DMS153 treated with DMSO at 0.1 percent for 48 hours (cell line): ENCODE data around the gene ELMO1.

Source experiments
- DNase-seq: peaks from one replicate; lab custom pipeline; 2025; ENCODE audit not compliant: unreplicated experiment; lab: John Stamatoyannopoulos, UW

ELMO1 gene

DNA sequence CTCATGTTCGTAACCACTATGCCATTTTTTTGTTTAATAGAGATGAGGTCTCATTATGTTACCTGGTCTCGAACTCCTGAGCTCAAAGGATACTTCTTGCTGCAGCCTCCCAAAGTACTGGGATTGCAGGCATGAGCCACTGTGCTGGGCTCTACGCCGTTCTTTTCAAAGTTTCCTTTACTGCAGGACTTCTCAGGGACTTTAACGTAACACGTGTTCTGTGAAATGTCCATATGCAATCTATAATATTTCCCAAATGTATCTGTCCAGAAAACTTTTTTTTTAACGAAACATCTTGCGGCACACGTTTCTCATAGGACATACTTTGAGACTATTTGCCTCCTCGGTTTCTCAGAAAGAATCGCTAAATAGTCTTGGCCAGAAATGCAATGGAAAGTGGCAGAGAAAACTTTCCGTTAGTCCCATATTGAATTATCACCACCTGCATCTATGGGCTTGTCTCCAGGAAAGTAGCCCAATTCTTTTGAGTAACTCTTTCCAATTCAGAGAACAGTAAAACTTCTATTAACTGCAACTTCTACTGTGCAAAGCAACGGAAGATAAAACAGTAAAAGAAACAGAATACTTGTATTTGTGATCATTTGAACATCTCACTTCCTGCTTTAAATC, 96.3 kb downstream of the ELMO1 start:
- DNase-seq = no peak

DNA sequence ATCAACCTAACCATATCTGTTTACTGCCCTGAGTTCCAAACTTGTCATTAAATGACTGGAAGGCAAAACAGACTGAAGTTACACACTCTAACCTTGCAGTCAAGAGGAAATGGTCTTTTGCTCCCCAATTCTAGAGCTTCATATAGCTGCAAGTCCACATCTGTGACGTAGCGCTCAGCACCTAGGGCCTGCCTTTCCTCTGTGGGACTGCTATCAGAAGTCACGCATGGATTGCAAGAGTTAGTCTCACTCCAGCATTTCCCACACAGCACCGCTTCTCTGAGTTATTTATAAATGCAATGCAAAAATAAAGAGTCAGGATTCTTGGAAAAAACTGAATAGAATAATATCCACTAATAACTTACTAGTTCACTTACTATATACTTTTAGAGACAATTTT, 96.9 kb downstream of the ELMO1 start:
- DNase-seq = no peak

DNA sequence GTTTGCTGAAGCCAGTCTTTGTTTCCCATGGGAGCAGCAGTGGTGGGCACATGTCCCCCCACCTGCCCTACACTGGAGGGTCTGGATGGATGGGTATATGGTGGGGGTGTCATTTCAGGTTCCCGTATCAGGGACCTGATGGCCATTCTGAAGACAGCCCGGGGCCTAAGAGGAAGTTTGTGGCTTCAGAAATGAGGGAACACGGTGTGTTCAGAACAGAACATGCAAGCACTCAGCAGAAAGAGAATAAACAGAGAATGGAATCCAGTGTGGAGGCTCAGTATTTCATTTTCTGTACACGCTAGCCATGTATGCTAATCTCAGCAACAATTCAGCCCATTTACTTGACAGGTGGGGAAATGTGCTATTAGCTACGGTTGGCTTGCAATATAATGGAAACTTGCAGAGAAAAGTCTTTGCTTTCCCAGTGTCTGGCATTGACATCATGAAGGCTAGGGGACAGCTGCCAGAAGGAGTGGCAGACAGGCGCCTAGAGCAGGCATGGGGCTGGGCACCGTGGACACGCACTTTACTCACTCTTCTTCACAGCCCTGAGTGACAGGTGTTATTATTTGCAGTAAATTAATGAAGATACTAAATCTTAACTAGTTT, 98.6 kb downstream of the ELMO1 start:
- no peak for DNase-seq

DNA sequence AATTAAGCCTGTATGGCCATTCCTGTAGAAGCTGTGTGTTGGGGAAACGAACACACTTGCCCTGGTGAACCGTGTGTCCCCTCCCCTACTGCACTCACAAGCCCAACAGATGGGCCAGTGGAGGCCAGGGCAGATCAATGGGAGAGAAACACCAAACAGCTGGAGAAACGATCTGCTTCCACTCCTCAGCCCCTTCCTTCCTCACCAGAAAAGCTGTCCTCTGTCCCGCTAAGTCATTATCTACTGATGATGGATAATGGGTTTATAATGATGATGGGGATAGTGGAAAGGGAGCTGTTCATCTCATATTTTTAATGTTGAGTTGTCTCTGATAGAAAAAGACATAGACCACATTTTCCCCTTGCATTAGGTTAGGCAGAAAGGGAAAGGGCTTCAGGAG, 99.7 kb downstream of the ELMO1 start:
- no peak for DNase-seq

DNA sequence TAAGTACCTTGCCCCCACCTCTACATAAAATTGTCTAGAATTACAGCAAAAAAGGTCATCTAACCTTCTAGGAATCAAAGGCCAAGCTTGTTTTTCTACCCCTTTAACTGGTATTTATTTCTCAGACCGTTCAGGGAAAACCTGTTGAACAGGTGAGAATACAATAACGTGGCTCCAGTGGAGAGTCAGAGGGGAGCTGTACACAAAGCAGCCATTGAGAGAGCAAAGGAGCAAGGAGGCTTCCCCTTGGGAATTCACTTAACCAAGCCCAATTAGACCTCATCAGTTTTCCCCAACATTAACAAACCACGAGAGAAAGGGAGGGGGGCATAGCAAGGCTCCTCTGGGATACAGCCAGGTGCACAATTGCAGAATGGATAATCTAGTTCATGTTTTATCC, 101.9 kb downstream of the ELMO1 start:
- DNase-seq = peak; percentile 96

DNA sequence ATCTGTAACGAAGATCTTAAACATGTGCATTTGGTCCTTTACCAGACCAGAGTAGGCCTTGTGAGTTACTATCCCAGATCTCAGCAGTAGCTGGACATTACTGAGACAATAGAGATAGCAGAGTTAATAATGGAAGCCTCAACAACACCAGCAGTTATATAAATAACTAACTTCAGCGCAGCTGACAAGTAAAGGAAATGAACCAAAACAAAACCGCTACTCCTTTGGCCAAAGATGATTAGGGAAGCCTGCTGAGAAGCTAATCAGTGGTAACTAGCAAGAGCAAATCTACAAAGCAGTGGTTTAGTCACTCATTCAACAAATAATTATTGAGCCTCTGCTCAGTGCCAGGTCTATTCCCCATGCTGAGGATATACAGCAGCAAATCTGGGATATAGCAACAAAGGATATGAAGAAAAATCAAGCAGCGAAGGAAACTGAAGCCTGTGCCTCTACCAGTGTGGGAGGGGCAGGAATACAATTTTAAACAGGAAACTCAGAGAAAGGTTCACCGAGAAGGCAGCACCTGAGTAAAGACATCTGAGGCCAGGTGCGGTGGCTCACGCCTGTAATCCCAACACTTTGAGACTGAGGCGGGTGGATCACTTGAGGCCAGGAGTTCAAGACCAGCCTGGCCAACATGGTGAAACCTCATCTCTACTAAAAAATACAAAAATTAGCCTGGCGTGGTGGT, 103.6 kb downstream of the ELMO1 start:
- no peak for DNase-seq

DNA sequence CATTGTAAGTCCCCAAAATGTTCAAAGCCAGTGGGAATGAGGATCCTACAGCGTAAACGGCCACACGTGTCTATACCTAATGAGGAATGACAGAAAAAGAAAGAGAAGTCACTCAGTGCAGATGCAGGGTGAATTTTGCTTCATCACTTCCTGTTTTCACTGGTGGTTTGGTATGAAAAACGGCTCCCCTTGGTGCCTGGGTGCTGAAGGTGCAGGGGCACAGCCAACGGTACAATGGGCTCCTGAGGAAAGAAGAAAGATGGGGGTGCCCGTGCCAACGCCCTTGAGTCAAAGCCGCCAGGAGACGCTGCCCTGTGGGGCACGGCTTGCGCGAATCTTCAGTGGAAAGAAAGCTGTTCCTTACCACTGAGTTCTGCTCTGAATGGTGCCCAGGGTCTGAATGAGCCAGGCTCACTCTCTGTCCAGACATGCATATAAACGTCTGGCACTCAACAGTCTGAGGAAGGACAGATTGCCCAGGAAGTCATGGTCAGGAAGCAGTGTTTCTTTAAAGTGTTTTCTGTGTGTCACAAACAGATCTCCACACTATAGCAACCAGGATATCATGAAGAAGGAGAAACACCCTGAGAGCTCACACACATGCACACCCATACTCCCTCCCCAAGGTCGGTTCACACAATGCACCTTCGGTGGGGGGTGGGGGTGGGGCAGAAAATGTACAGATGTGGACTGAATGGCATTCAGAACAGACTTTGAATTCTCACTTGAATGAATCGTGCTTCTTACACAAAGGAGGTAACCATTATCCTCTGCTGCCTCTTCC, 105.8 kb downstream of the ELMO1 start:
- peak; percentile 76 for DNase-seq

DNA sequence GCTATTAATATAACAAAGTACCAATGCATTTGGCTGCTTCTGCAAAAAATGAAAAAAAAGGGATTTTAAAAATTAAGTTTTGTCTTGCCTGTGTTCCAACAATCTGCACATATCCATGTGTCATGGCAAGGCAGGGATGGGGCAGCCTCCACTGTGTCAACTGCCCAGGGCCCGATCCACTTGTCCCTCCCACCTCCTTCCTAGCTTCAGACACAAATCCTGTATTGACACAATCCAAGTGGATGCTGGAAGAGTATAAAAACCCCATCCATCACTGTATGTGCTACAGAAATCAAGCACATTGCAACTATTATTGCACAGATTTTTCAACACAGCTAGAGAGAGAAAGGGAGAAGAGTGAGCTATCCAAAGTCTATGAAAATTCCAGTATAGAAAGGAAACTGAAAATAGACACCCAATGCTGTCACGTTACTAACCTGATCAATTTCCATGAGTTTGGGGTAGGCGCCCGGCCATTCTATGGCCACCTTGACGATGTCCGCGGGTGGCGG, 106.4 kb downstream of the ELMO1 start:
- DNase-seq = peak; percentile 50

DNA sequence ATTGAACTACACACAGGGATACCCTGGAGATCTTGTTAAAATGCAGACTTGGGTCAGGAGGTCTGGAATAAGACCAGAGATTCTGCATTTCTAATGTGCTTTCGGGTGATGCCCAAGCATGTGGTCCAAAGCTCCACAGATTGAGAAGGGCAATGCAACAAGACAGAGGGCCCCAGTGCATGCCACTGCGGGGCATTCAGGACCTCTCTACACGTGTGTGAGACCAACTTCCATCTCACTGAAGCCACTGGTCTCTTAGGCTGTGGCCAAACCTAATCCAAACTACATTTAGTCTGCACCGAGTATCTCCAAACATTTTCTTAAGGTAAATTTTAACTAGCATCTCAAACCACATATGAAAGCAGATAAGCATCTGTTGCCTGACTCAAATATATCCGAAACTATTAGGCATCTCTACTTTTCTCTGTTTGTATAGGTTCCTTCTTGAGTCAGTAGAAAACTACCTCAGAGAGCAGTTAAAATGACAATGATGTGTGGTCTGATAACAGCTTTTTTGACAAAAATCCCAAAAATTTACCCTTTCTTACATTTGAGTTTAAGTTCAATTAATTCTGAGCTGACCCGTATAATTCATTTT, 107.5 kb downstream of the ELMO1 start:
- DNase-seq = no peak

DNA sequence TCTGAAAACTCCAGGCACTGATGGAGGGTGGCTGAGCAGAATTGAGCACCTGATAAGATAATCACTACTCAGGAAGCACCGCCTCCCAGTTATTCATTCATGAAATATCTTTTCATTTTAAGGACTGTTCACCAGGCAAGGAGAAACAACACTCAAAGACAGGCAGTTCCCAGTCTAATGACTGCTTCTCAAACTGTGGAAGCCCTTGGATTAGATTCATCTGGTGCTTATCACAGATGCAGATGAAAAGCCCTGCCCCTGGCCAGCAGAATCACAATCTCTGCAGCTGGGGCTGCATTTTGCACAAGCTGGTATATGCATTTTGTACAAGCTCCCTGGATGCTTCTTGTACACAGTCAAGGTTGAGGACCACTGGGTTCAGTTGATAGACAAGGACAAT, 109.7 kb downstream of the ELMO1 start:
- DNase-seq = no peak

DNA sequence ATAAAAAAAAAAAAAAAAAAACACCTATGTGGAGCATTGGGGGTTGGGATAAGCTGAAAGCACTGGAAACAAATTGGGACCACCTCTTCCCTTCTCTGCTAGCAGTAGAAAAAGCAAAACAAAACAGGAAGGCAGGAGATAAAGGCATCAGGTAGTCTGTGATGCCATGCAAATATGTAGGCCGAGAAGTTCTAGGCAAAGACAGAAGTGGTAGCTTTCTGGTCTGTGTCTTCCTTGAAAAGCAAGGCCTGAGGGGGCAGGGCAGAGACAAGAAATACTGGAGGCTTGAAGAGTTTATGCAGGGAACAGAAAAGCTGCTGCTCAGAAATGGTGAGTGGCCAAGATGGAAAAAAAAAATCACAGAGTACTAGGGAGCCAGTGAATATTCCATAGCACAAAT, 111.1 kb downstream of the ELMO1 start:
- no peak for DNase-seq

DNA sequence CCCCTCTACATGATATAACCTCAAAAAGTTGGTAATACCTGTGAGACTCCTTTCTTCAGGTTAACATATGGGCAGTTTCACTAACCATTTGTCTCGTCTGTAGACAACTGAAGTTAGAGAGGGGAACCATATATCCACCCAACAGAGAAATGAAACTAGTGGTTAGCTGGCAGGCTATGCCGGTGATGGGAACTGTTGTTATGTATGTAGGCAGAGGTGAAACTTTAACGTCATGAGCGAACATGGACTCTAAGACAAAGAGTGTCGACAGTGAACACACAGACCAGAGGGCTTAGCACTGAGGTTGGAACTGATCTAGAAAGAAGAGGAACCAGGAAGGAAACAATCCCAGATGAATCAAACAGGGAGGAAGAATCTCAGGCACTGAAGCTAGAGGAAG, 112.4 kb downstream of the ELMO1 start:
- no peak for DNase-seq

DNA sequence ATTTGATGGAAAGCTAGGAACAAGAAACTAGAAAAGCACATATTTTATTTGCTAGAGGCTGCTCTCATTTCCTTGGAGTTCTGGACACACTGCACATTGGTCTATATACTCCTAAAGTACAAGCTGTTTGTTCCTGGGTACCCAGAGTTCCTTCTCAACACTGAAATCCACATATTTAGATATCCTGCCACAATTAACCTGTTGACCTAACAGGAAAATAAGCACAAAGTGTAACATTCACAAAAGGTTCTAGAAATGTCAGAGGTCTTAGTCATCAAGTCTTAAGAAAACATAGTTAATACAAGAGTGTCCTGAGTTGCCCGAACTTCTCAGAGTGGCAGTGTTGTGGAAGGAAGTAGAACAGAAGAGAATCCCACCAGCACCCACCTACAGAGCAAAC, 115.6 kb downstream of the ELMO1 start:
- no peak for DNase-seq

DNA sequence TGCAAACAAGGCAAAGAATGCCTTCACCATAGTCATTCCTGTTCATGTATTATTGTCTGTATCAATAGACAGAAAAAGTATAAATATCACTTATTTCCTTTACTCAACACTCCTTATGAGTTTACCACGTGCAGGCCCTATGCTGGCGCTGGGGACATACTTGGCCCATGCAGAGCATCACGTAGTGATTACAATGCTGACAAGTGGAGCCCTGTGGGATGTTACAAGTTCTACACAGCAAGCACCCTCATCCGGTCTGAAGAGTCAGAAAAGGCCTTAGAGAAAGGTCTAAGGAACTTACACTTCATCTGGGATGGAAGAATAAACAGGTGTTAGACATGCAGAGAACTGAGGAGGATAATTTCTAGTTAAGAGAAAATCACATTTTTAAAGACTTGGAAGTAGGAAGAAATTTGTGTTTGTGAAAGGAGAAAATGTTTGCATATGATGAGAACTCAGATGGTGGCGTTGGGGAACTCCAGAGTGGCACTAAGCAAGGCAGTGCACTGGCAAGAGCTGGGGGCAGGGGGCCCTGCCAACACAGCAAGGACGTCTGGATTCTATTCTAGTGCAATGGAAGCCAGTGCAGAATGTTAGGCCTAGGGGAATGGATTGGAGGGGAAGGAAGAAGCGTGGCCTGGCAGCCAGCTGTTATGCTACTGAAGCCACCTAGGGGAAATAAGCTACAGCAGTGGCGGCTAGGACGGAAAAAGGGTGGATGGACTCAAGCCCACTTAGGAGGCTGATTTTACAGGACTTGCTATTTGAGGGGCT, 116.2 kb downstream of the ELMO1 start:
- DNase-seq = no peak

DNA sequence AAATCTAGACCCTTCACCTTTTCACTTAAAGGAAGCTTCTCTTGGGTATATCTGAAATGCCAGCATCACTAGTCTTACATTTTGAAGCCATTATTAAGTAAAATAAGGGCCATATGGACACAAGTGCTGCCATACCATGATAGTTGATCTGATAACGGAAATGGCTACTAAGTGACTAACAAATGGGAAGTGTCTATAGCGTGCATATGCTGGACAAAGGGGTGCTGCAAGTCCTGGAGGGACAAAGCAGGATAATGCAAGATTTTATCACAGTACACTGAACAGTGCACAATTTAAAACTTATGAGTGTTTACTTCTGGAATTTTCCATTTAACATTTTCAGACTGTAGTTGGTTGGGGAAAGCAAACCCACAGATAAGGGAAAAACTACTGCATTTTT, 117.9 kb downstream of the ELMO1 start:
- DNase-seq = no peak

DNA sequence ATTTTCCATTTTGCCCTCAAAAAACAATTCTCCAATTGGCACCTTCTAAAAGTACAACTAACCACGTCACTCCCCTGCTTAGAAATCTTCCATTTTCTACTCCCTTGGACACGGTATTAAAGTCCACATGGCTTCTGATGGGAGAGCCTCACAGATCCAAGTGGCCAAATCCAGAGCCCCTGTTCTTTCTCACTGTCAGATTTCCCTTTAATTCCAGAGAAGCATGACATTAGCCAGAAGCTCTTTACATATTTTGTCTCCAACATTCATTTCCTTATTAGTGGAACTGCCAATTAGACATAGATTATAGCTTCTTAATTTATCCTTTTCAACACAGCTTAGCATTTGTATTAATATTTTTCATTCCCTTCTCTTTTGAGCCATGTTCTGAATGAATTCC, 118.7 kb downstream of the ELMO1 start:
- DNase-seq = no peak

DNA sequence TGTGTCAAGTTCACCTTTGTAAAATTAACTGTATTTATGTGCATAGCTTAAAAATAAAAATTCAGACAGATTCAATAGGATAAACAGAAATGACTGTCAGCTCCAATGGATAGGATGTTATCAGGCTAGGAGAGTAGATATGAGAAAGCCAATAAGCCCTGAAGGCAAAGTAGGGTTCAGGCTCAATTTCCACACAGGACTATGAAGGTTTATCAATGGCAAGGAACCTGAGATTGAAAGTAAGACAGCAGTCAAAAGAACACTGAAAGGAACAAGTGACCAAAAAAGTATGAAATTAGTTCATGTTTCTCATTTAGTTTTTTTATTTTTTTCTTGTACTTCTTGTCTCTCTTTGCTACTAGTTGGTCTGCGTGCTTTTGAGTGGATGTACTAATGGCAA, 121.4 kb downstream of the ELMO1 start:
- no peak for DNase-seq

DNA sequence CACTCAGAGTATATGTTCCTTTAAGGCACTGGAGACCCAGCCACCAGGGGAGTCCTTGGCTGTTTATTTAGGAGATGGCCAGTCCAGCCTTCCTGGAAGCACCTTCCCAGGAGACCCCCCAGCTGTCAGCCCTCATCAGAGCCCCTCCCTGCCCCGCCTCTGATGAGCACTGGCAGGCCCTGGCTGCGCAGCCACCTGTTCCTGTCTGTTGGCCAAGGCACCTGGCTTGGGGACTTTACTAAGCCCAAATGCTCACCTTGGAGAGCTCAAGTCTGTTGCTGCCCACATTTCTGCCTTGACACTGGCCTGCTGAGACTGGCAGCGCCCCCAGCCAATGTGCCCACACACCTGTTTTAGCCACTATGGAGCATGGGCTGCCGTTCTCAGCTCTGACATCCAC, 124.7 kb downstream of the ELMO1 start:
- DNase-seq = no peak

DNA sequence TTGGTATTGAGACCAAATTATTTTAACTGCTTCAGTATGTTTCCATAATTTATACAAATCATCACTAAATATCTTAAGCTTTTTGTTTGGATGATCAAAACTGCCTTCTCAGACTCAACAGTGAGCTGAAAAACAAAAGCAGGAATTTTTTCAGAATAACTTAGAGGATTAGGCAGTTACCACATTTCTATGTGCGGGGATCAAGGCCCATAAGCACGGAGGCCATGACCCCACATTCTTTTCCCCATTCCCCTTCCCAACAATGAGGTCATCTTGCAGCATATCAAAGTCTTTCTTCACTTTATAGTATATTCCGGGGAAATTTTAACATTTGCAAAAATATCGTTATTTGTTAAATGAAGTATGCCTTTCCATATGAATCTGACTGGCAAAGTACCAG, 125.8 kb downstream of the ELMO1 start:
- DNase-seq = no peak

DNA sequence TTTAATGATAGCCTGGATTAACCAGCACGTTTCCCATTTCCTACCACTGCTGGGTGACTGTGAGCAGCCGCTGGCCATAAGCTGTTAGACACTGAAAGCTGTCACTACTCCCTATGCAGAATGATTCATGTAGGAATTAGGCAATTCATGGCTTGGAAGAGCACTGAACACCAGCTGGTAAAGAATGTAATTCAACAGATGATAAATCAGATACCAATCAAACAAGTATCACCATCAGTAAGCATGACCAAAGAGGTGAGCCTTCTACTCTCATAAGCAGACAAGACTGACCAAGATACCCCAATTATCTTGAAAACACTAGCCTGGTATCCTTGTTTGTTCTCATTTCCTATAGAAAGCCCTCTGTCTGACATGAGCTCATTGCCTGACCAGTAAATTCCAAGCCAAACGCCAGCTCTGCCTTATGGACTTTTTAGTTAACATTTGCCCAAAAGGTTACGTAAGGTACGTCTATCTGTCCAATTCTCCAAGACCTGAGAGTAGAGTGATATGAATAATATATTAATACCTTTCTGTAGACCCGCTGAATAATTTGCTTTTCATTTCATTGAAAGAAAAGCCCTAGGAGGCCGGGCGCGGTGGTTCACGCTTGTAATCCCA, 127.7 kb downstream of the ELMO1 start:
- DNase-seq = no peak
